Osteoblast (primary cell): Measurements from ENCODE around the gene SND1. TPM values are rescaled to one million over a fixed set of nuclear protein-coding genes. Genes with fewer than 3 reads are reported as not detected.
A peak's percentile ranks its signal among the peaks of the same experiment; 100 is the strongest.

Experiments
- DNase-seq: peaks from one replicate; pipeline ENCODE4 v3.0.0; 2011; ENCODE audit warnings: low spot score, mixed read lengths; ENCODE audit not compliant: insufficient read length; ENCODE audit errors: missing footprints
- H2AFZ ChIP-seq: 2 replicates; pipeline ENCODE4 v1.6.0; 2011; ENCODE audit warnings: mild to moderate bottlenecking, low read length
- H3K27ac ChIP-seq: 2 replicates; pipeline ENCODE4 v1.5.1; 2011; ENCODE audit warnings: mild to moderate bottlenecking, low read depth, low read length, moderate library complexity
- H3K27me3 ChIP-seq: 2 replicates; pipeline ENCODE4 v1.6.0; 2012; ENCODE audit warnings: mild to moderate bottlenecking, control low read depth, inconsistent platforms, low read length, moderate library complexity; ENCODE audit not compliant: insufficient read depth
- H3K36me3 ChIP-seq: 2 replicates; pipeline ENCODE4 v1.5.1; 2011; ENCODE audit warnings: mild to moderate bottlenecking, low read length, control low read depth, moderate library complexity; ENCODE audit not compliant: insufficient read depth
- H3K4me1 ChIP-seq: 2 replicates; pipeline ENCODE4 v1.5.1; 2011; ENCODE audit warnings: mild to moderate bottlenecking, low read length, control low read depth, moderate library complexity; ENCODE audit not compliant: insufficient read depth
- H3K4me2 ChIP-seq: 2 replicates; pipeline ENCODE4 v1.6.0; 2011; ENCODE audit warnings: mild to moderate bottlenecking, low read length; ENCODE audit not compliant: insufficient read depth
- H3K4me3 ChIP-seq: fragments of 200-600 bp; sonication (generic); 3 replicates; pipeline ENCODE4 v1.5.1; 2012; ENCODE audit warnings: mild to moderate bottlenecking, low read length, inconsistent platforms; ENCODE audit not compliant: insufficient read depth
- H3K79me2 ChIP-seq: 2 replicates; pipeline ENCODE4 v1.6.0; 2012; ENCODE audit warnings: mild to moderate bottlenecking, low read length, control low read depth, inconsistent platforms; ENCODE audit not compliant: insufficient read depth
- H3K9me3 ChIP-seq: 2 replicates; pipeline ENCODE4 v1.5.1; 2011; ENCODE audit warnings: low read depth, low read length, control low read depth
- H4K20me1 ChIP-seq: 2 replicates; pipeline ENCODE4 v1.6.0; 2012; ENCODE audit warnings: mild to moderate bottlenecking, low read length, control low read depth; ENCODE audit not compliant: insufficient read depth
- total RNA-seq: library from RNA; depleted of rRNA; stranded (reverse); fragments of >200 nt; gene quantifications from 2 replicates; pipeline ENCODE4 v1.2.3, GENCODE V29; 2012
- TF ChIP-seq, protein P1 (sequence below): IDR thresholded peaks from 2 replicates; pipeline ENCODE4 v1.5.1; 2011; ENCODE audit warnings: mild to moderate bottlenecking, low read depth, low read length, moderate library complexity; ENCODE audit errors: extremely low read depth

SND1 gene
- total RNA-seq, 1 donor = 257 TPM

DNA sequence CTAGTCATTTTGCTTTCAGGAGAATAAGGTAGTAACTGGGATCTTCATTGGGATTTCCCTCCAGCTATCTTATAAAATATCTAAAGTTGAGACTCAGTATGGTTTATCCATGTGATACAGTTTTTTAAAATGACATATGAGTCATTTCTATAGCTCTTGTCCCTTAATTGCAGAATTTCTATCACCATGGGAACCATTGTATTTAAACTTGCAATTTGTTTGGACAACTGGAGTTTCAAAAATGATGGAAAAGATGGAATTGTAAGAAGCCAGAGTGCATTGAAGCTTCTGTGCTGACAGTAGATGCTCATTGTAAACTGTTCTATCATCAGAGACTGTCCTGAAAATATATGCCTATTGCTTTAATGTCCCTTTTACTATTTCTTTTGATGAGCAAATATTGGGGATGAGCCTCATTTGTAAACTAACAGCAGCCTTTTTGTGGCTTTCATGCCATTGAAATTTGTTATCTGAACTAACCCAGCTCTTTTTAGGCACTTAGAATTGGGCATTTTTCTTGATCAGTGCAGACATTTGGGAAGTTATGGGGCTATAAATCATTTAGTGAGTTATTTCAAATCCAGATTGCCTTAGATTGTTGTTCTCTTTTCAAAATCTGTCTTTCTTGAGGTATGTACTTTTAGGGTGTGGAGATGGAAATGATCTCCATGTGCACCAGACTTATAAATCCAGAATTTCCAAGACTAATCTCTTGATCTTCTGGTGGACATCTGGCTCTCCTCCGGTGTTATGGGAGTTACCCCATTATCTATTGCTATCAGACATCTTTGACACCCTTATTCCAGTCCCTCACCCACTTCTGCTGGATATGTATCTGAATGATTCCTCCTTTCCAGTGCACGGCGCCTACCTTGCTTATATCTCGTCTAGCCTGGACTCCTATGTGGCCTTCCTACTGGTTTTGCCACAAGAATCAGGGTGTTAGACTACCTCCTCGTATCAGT lies 159.0 kb downstream of the SND1 start:
- peaks cover 20% of the 10 kb centered on the region for H3K4me1 ChIP-seq
- no peak overlapping the region for H3K27ac ChIP-seq

DNA sequence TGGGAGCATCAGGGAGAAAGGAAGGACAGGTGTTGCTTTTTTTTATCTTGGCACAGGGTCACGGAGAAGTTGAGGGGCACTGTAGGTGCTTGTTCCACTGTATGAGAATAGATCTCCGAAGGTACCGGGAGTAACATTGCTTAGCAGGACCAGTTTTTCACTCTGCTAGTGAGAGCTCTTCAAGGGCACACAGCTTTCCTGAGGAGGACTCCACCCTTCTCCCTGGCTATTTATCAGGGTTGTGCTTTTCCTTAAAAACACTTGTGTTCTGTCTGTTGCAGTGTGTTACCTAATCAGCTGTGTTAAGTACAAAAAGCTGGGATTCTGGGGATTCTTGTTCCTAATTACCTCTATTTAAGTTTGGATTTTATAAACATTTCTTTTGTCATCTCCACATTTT lies 160.5 kb downstream of the SND1 start:
- Histone ChIP-seq H3K27ac (no peak overlapping the region), H3K27me3 (no peaks in the 10 kb centered on the region), H3K4me3 (no peak overlapping the region), H4K20me1 (peaks cover 89% of the 10 kb centered on the region), H3K79me2 (peaks cover 84% of the 10 kb centered on the region), H3K36me3 (peaks cover 6% of the 10 kb centered on the region), H3K9me3 (no peaks in the 10 kb centered on the region), H2AFZ (no peak overlapping the region), H3K4me2 (no peak overlapping the region), H3K4me1 (peaks cover 20% of the 10 kb centered on the region)
- TF ChIP-seq, protein P1, sequence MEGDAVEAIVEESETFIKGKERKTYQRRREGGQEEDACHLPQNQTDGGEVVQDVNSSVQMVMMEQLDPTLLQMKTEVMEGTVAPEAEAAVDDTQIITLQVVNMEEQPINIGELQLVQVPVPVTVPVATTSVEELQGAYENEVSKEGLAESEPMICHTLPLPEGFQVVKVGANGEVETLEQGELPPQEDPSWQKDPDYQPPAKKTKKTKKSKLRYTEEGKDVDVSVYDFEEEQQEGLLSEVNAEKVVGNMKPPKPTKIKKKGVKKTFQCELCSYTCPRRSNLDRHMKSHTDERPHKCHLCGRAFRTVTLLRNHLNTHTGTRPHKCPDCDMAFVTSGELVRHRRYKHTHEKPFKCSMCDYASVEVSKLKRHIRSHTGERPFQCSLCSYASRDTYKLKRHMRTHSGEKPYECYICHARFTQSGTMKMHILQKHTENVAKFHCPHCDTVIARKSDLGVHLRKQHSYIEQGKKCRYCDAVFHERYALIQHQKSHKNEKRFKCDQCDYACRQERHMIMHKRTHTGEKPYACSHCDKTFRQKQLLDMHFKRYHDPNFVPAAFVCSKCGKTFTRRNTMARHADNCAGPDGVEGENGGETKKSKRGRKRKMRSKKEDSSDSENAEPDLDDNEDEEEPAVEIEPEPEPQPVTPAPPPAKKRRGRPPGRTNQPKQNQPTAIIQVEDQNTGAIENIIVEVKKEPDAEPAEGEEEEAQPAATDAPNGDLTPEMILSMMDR = no peak
- DNase-seq = no peak

More for the DNA sequence above, 159.0 kb downstream of the SND1 start:
- Histone ChIP-seq H3K27me3 (no peaks in the 10 kb centered on the region), H3K4me3 (no peak overlapping the region), H3K4me2 (no peak overlapping the region), H2AFZ (no peak overlapping the region), H3K36me3 (peaks cover 8% of the 10 kb centered on the region), H4K20me1 (peaks cover 81% of the 10 kb centered on the region), H3K9me3 (no peaks in the 10 kb centered on the region), H3K79me2 (peaks cover 77% of the 10 kb centered on the region)
- DNase-seq = no peak
- TF ChIP-seq, protein P1 = no peak

DNA sequence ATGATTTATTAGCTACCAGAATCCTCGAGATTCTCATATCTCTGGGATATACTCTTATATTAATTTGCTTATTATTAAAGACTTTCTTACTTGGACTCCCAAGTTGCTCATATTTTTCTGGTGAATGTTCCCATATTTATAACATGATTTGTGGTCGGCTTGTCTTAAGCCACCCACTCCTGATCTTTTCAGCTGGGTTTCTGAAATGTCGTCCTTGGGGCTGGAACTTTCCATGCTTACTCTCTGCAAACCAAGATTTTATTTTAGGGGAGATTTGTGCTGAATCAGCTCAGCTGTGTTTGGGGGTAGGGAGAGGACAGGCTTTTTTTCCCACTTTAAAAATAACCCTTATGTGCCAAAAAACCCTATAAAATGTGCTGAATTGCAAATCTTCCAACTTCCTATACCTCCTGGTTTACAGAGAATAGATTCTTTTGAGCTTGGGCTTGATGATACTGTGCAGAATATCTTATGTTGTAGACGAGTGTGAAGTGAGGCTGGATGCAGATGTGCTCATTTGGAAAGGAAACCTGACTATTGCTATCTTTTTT lies 162.1 kb downstream of the SND1 start:
- TF ChIP-seq, protein P1 = no peak
- DNase-seq = no peak
- Histone ChIP-seq H3K4me1 (peaks cover 16% of the 10 kb centered on the region), H3K9me3 (no peaks in the 10 kb centered on the region), H3K4me2 (peak overlapping the region; percentile 30), H3K79me2 (peaks cover 95% of the 10 kb centered on the region), H2AFZ (no peak overlapping the region), H3K27me3 (no peaks in the 10 kb centered on the region), H3K36me3 (peaks cover 2% of the 10 kb centered on the region), H4K20me1 (peaks cover 96% of the 10 kb centered on the region), H3K27ac (no peak overlapping the region), H3K4me3 (no peak overlapping the region)

DNA sequence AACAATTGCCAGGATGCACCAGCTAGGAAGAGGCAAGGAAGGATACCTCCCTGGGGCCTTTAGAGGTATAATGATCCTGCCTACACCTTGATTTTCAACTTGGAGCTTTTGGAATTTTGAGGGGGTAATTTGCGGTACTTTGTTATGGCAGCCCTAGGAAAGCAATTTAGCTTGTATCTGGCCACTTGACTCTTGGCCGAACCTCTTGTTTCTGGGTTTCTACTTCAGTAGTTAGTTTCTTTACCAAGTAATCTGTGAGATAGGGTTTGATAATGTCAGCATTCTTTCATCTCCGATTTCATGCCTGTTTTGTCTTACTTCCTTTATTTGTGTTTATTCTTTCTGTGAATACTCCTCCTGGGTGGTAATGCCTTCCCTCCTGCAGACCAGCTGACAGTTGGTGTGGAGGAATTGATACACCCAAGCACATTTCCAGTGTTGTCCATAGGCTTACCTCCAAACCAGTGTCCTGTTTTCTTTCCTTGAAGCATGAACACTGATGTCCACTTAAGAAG lies 163.7 kb downstream of the SND1 start:
- Histone ChIP-seq H3K9me3 (no peaks in the 10 kb centered on the region), H3K27ac (no peak overlapping the region), H3K4me3 (no peak overlapping the region), H3K4me1 (peaks cover 20% of the 10 kb centered on the region), H3K27me3 (no peaks in the 10 kb centered on the region), H3K79me2 (peaks cover 97% of the 10 kb centered on the region), H2AFZ (no peak overlapping the region), H3K4me2 (no peak overlapping the region), H3K36me3 (peaks cover 2% of the 10 kb centered on the region), H4K20me1 (peaks cover 96% of the 10 kb centered on the region)
- TF ChIP-seq, protein P1 = no peak
- DNase-seq = no peak
